Fibroblast of lung (primary cell): ENCODE results near the gene COL4A1. TPM values are rescaled to one million over a fixed set of nuclear protein-coding genes. Genes with fewer than 3 reads are reported as not detected.

Experiments used
- DNase-seq, 2 donors: peaks; one replicate each; pipeline versions ENCODE4 v3.0.0 to v3.0.0-alpha.2; 2010; ENCODE audit warnings: low read depth in 2 of 2
- H2AFZ ChIP-seq: 2 replicates; pipeline ENCODE4 v1.5.1; 2012; ENCODE audit warnings: low read length, control low read depth, inconsistent platforms
- H3K27ac ChIP-seq: 2 replicates; pipeline ENCODE4 v1.5.1; 2011; ENCODE audit warnings: low read length, control low read depth; ENCODE audit not compliant: insufficient read depth
- H3K27me3 ChIP-seq: 2 replicates; pipeline ENCODE4 v1.5.1; 2011; ENCODE audit warnings: mild to moderate bottlenecking, low read length; ENCODE audit not compliant: control insufficient read depth, insufficient read depth
- H3K36me3 ChIP-seq: 2 replicates; pipeline ENCODE4 v1.5.1; 2011; ENCODE audit warnings: low read length; ENCODE audit not compliant: control insufficient read depth, insufficient read depth
- H3K4me1 ChIP-seq: 2 replicates; pipeline ENCODE4 v1.5.1; 2011; ENCODE audit warnings: low read length; ENCODE audit not compliant: control insufficient read depth, insufficient read depth; ENCODE audit errors: extremely low read depth
- H3K4me2 ChIP-seq: 2 replicates; pipeline ENCODE4 v1.5.1; 2011; ENCODE audit warnings: low read length, control low read depth; ENCODE audit not compliant: insufficient read depth; ENCODE audit errors: extremely low read depth
- H3K4me3 ChIP-seq, 4 experiments: fragments of 200-600 bp in 1 of 4; sonication (generic) in 1 of 4; replicated peaks in 1 of 4; 2 replicates each; pipeline ENCODE4 v1.5.1; 2011 to 2016; ENCODE audit warnings: low read length in 4 of 4, low read depth in 3 of 4, mild to moderate bottlenecking in 3 of 4, control low read depth in 2 of 4, inconsistent platforms in 1 of 4, mixed read lengths in 1 of 4; ENCODE audit not compliant: insufficient read depth in 1 of 4; ENCODE audit errors: control extremely low read depth in 1 of 4
- H3K79me2 ChIP-seq: 2 replicates; pipeline ENCODE4 v1.5.1; 2012; ENCODE audit warnings: mild to moderate bottlenecking, low read length, inconsistent platforms; ENCODE audit not compliant: control insufficient read depth, insufficient read depth
- H3K9ac ChIP-seq: 2 replicates; pipeline ENCODE4 v1.5.1; 2011; ENCODE audit warnings: mild to moderate bottlenecking, low read length, control low read depth; ENCODE audit not compliant: insufficient read depth
- H3K9me3 ChIP-seq: 2 replicates; pipeline ENCODE4 v1.5.1; 2012; ENCODE audit warnings: low read depth, low read length; ENCODE audit not compliant: control insufficient read depth, insufficient read depth
- H4K20me1 ChIP-seq: 2 replicates; pipeline ENCODE4 v1.5.1; 2011; ENCODE audit warnings: low read length; ENCODE audit not compliant: control insufficient read depth, insufficient read depth; ENCODE audit errors: extremely low read depth
- CTCF ChIP-seq, 2 donors: IDR thresholded peaks in 1 of 2; conservative IDR thresholded peaks in 1 of 2; 1 replicate in 1 of 2; 2 replicates in 1 of 2; pipeline ENCODE4 v1.5.1; 2011 to 2012; ENCODE audit warnings: low read length in 2 of 2, control low read depth in 1 of 2, inconsistent platforms in 1 of 2, low read depth in 1 of 2, mild to moderate bottlenecking in 1 of 2
- EZH2 ChIP-seq: IDR thresholded peaks from 2 replicates; pipeline ENCODE4 v1.5.1; 2012; ENCODE audit warnings: low read length, control low read depth, mild to moderate bottlenecking; ENCODE audit errors: missing control alignments
- polyA plus RNA-seq, 2 donors: library from polyadenylated mRNA; depleted of rRNA in 1 of 2; stranded (reverse) in 1 of 2; unstranded in 1 of 2; fragments of >200 nt; gene quantifications; 2 replicates each; pipeline ENCODE4 v1.2.1, GENCODE V29; 2011 to 2012; ENCODE audit warnings: missing spikeins in 1 of 2
- total RNA-seq: library from RNA; depleted of rRNA; stranded (reverse); fragments of >200 nt; gene quantifications from 2 replicates; pipeline ENCODE4 v1.2.1, GENCODE V29; 2014

COL4A1 gene
- total and polyA plus RNA-seq, 2 donors (not counting 1 experiment from before 2014, with no cell fraction given) = 34.0 to 607 TPM

- H3K79me2 ChIP-seq = peaks cover 11% of the 10 kb centered on the region
- H3K4me2 ChIP-seq = peak overlapping the region; percentile 79
- no peaks in the 10 kb centered on the region for H3K9me3 ChIP-seq
- no peaks in the 10 kb centered on the region for H3K27me3 ChIP-seq
- peak overlapping the region; percentile 39 for H3K9ac ChIP-seq
- H3K36me3 ChIP-seq = no peaks in the 10 kb centered on the region
- TF ChIP-seq CTCF (conservative IDR thresholded peaks at IDR 0.05 in 1 of 2, IDR thresholded peaks at IDR 0.05 in 1 of 2; ENCODE audit: low read depth in 1 of 2, low read length in 2 of 2) (no peak), EZH2 (no peak)
- H3K27ac ChIP-seq = peak overlapping the region; percentile 76
- H3K4me3 ChIP-seq = peak overlapping the region; percentile 21 to 50 (median 42)
- no peaks in the 10 kb centered on the region for H4K20me1 ChIP-seq
- H3K4me1 ChIP-seq = peaks cover 36% of the 10 kb centered on the region
- peak overlapping the region; percentile 43 for H2AFZ ChIP-seq
- DNase-seq = peak; percentile 65 to 95
Observed at GRCh38 chr13:110233181-110233950, 73.6 kb downstream of the COL4A1 start.

- Histone ChIP-seq H3K4me2 (peak overlapping the region; percentile 79), H3K27ac (peak overlapping the region; percentile 76), H3K9me3 (no peaks in the 10 kb centered on the region), H3K79me2 (peaks cover 17% of the 10 kb centered on the region), H2AFZ (no peak overlapping the region), H3K36me3 (no peaks in the 10 kb centered on the region), H3K27me3 (no peaks in the 10 kb centered on the region), H3K9ac (peak overlapping the region; percentile 33), H4K20me1 (no peaks in the 10 kb centered on the region), H3K4me3 (peak overlapping the region in 3 of 4 experiments; percentile 21 to 50 (median 49)), H3K4me1 (peaks cover 31% of the 10 kb centered on the region)
- DNase-seq = peak in 1 of 2 donors; percentile 82
- TF ChIP-seq CTCF (conservative IDR thresholded peaks at IDR 0.05 in 1 of 2, IDR thresholded peaks at IDR 0.05 in 1 of 2; ENCODE audit: low read depth in 1 of 2, low read length in 2 of 2) (no peak), EZH2 (no peak)
Observed at GRCh38 chr13:110232756-110233155, 74.2 kb downstream of the COL4A1 start.

GRCh38 chr13:110232142-110232541 is 74.8 kb downstream of the COL4A1 start:
- Histone ChIP-seq H4K20me1 (no peaks in the 10 kb centered on the region), H3K4me2 (no peak overlapping the region), H3K27ac (peak overlapping the region; percentile 76), H3K27me3 (no peaks in the 10 kb centered on the region), H3K36me3 (no peaks in the 10 kb centered on the region), H2AFZ (no peak overlapping the region), H3K4me1 (peaks cover 27% of the 10 kb centered on the region), H3K9ac (no peak overlapping the region), H3K4me3 (no peak overlapping the region), H3K9me3 (no peaks in the 10 kb centered on the region), H3K79me2 (peaks cover 23% of the 10 kb centered on the region)
- DNase-seq = no peak
- TF ChIP-seq CTCF (conservative IDR thresholded peaks at IDR 0.05 in 1 of 2, IDR thresholded peaks at IDR 0.05 in 1 of 2; ENCODE audit: low read depth in 1 of 2, low read length in 2 of 2) (no peak), EZH2 (no peak)
